DOHH2 (cell line): ENCODE results near the gene EGLN2.
"Not testable (repeated sequence)": the region's sequence is repeated elsewhere in the genome, so short reads cannot be mapped to it uniquely, and the experiment has no call there.

Experiments
- H3F3A ChIP-seq: fragments of 200-600 bp; sonication (generic), shearing (Covaris generic); 2 replicates; pipeline ENCODE4 v1.6.0; 2016; ENCODE audit warnings: antibody characterized with exemption, mild to moderate bottlenecking; ENCODE audit not compliant: control insufficient read depth, insufficient read depth
- H3K27ac ChIP-seq: fragments of 200-600 bp; sonication (generic); 2 replicates; pipeline ENCODE4 v1.5.1; 2014; ENCODE audit warnings: low read depth, mild to moderate bottlenecking, low read length, moderate library complexity
- H3K27me3 ChIP-seq: fragments of 200-600 bp; sonication (generic); 2 replicates; pipeline ENCODE4 v1.6.1; 2014; ENCODE audit warnings: mild to moderate bottlenecking, low read length, mixed read lengths; ENCODE audit not compliant: control insufficient read depth
- H3K36me3 ChIP-seq: fragments of 200-600 bp; sonication (generic); 2 replicates; pipeline ENCODE4 v1.6.1; 2014; ENCODE audit warnings: mild to moderate bottlenecking, low read length, moderate library complexity, mixed read lengths; ENCODE audit not compliant: control insufficient read depth
- H3K4me1 ChIP-seq: fragments of 200-600 bp; sonication (generic); 2 replicates; pipeline ENCODE4 v1.6.1; 2014; ENCODE audit warnings: mild to moderate bottlenecking, low read length, mixed read lengths; ENCODE audit not compliant: control insufficient read depth
- H3K4me2 ChIP-seq: fragments of 200-600 bp; sonication (generic); 2 replicates; pipeline ENCODE4 v1.6.0; 2014; ENCODE audit warnings: mild to moderate bottlenecking, low read length, moderate library complexity
- H3K4me3 ChIP-seq: fragments of 200-600 bp; sonication (generic); 2 replicates; pipeline ENCODE4 v1.5.1; 2014; ENCODE audit warnings: mild to moderate bottlenecking, low read length, mixed read lengths
- H3K79me2 ChIP-seq: fragments of 200-600 bp; sonication (generic); 2 replicates; pipeline ENCODE4 v1.6.1; 2014; ENCODE audit warnings: mild to moderate bottlenecking, low read length, mixed read lengths; ENCODE audit not compliant: control insufficient read depth
- H3K9me2 ChIP-seq: fragments of 200-600 bp; sonication (generic); replicated peaks from 2 replicates; pipeline ENCODE4 v1.6.1; 2014; ENCODE audit warnings: mild to moderate bottlenecking, low read length, mixed read lengths; ENCODE audit not compliant: control insufficient read depth
- H3K9me3 ChIP-seq: fragments of 200-600 bp; sonication (generic); 2 replicates; pipeline ENCODE4 v1.6.1; 2014; ENCODE audit warnings: antibody characterized with exemption, low read length, mixed read lengths; ENCODE audit not compliant: control insufficient read depth, insufficient read depth
- H4K20me1 ChIP-seq: fragments of 200-600 bp; sonication (generic); 2 replicates; pipeline ENCODE4 v1.6.0; 2014; ENCODE audit warnings: low read depth, mild to moderate bottlenecking, antibody characterized with exemption, low read length, moderate library complexity; ENCODE audit not compliant: control insufficient read depth, insufficient read depth
- CTCF ChIP-seq: fragments of 200-600 bp; sonication (generic); IDR thresholded peaks from one replicate; pipeline ENCODE4 v1.5.1; 2014; ENCODE audit warnings: antibody characterized with exemption, mild to moderate bottlenecking, low read depth, low read length; ENCODE audit not compliant: poor library complexity, severe bottlenecking
- EZH2phosphoT487 ChIP-seq: fragments of 200-600 bp; sonication (generic); IDR thresholded peaks from 2 replicates; pipeline ENCODE4 v1.6.1; 2017; ENCODE audit warnings: borderline replicate concordance, mild to moderate bottlenecking, antibody characterized with exemption, low read length, moderate library complexity, mixed read lengths

Gene EGLN2

GRCh38 chr19:40783711-40784110 lies 15.3 kb upstream of the EGLN2 start:
- Histone ChIP-seq H3K79me2 (peaks cover 12% of the 10 kb centered on the region), H3K36me3 (peaks cover 2% of the 10 kb centered on the region; the same call in 1 of the 2 replicates), H3K9me2 (no peaks in the 10 kb centered on the region), H3K4me3 (no peak overlapping the region), H3K4me2 (no peak overlapping the region), H3K27ac (no peak overlapping the region), H3K9me3 (no peaks in the 10 kb centered on the region), H4K20me1 (no peaks in the 10 kb centered on the region), H3F3A (peaks cover 4% of the 10 kb centered on the region), H3K4me1 (peaks cover 32% of the 10 kb centered on the region), H3K27me3 (no peaks in the 10 kb centered on the region)
- no peak for TF ChIP-seq CTCF
- no peak for TF ChIP-seq EZH2phosphoT487

- H3K4me1 ChIP-seq = peaks cover 28% of the 10 kb centered on the region
- not testable (repeated sequence) for H3K9me2 ChIP-seq, H3K79me2 ChIP-seq, H3K4me3 ChIP-seq, H3K27me3 ChIP-seq, H3K9me3 ChIP-seq, H3K36me3 ChIP-seq, H3F3A ChIP-seq, H4K20me1 ChIP-seq, H3K27ac ChIP-seq, H3K4me2 ChIP-seq
Observed at GRCh38 chr19:40784146-40784545, 14.8 kb upstream of the EGLN2 start.

- Histone ChIP-seq H3K4me3 (no peak overlapping the region), H3K4me1 (peaks cover 20% of the 10 kb centered on the region), H3K36me3 (0 out of 2 replicates have a peak, but pooled peaks cover 2% of the 10 kb centered on the region), H3K79me2 (no peaks in the 10 kb centered on the region), H3K27ac (no peak overlapping the region), H3F3A (peaks cover 4% of the 10 kb centered on the region), H3K27me3 (no peaks in the 10 kb centered on the region), H3K9me3 (no peaks in the 10 kb centered on the region), H3K9me2 (no peaks in the 10 kb centered on the region), H4K20me1 (no peaks in the 10 kb centered on the region), H3K4me2 (no peak overlapping the region)
- TF ChIP-seq EZH2phosphoT487 (no peak), CTCF (no peak)
Observed at GRCh38 chr19:40785526-40785925, 13.5 kb upstream of the EGLN2 start.

GRCh38 chr19:40786060-40787037 lies 12.6 kb upstream of the EGLN2 start:
- Histone ChIP-seq H3K27ac (no peak overlapping the region), H3F3A (peaks cover 4% of the 10 kb centered on the region), H3K9me3 (no peaks in the 10 kb centered on the region), H3K9me2 (no peaks in the 10 kb centered on the region), H3K4me3 (no peak overlapping the region), H3K4me1 (peaks cover 23% of the 10 kb centered on the region), H3K4me2 (no peak overlapping the region), H3K79me2 (no peaks in the 10 kb centered on the region), H4K20me1 (no peaks in the 10 kb centered on the region), H3K36me3 (0 out of 2 replicates have a peak, but pooled peaks cover 2% of the 10 kb centered on the region), H3K27me3 (no peaks in the 10 kb centered on the region)
- TF ChIP-seq EZH2phosphoT487 (no peak), CTCF (no peak)
